Measurements from ENCODE around the gene PI16. TPM values are rescaled to one million over a fixed set of nuclear protein-coding genes. Genes with fewer than 3 reads are reported as not detected.
A peak's percentile ranks its signal among the peaks of the same experiment; 100 is the strongest.

Gene PI16
- total RNA-seq, 6 experiments from 2014 or later, result not detected

DNA sequence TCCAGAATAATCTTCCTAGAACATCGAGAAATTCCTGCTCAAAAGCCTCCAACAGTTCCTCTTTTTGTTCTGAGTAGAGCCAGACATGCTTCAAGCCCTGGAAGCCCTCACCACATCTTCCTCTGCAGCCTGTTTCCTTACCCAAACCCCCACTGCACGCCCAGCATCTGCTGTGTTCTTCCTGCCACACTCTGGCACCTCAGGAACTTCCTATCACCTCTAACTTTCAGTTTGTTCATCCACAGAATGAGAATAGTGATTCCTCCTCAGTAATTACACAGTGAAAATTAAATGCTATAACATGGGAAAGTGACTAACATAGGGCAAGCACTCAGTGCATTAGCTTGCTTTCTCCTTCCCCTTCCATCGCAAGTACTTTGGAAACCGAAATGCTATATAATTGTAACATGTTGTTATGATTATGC is 42.5 kb upstream of the PI16 start:
- Mint-ChIP-seq H3K4me3 (peak overlapping the region; percentile 75; the same call in 1 of the 2 replicates), H3K36me3 (ENCODE audit: low read depth) (peaks cover 32% of the 10 kb centered on the region)

GRCh38 chr6:36912586-36912985 is 42.0 kb upstream of the PI16 start:
- peak; percentile 9; the same call in 1 of the 2 replicates for TF ChIP-seq CTCF (IDR thresholded peaks at IDR 0.05)
- peaks cover 30% of the 10 kb centered on the region for H3K36me3 Mint-ChIP-seq (ENCODE audit: low read depth)
- H3K4me1 Mint-ChIP-seq (ENCODE audit: low read depth), result peaks cover 58% of the 10 kb centered on the region
- peak overlapping the region; percentile 64 for H3K27ac Mint-ChIP-seq
- H3K9me3 Mint-ChIP-seq, result no peaks in the 10 kb centered on the region
- H3K27me3 Mint-ChIP-seq (ENCODE audit: insufficient read depth), result no peaks in the 10 kb centered on the region; the same call in 1 of the 2 replicates
- DNase-seq, result peak; percentile 90
- peak overlapping the region; percentile 75 for H3K4me3 Mint-ChIP-seq

More for the DNA sequence above, 42.5 kb upstream of the PI16 start:
- TF ChIP-seq CTCF (IDR thresholded peaks at IDR 0.05), result no peak
- H3K9me3 Mint-ChIP-seq, result no peaks in the 10 kb centered on the region
- no peak for DNase-seq
- H3K4me1 Mint-ChIP-seq (ENCODE audit: low read depth), result peaks cover 58% of the 10 kb centered on the region
- no peaks in the 10 kb centered on the region; the same call in 1 of the 2 replicates for H3K27me3 Mint-ChIP-seq (ENCODE audit: insufficient read depth)
- peak overlapping the region; percentile 64 for H3K27ac Mint-ChIP-seq

- H3K27ac Mint-ChIP-seq, result peak overlapping the region; percentile 64
- peaks cover 58% of the 10 kb centered on the region for H3K4me1 Mint-ChIP-seq (ENCODE audit: low read depth)
- DNase-seq, result no peak
- peak overlapping the region; percentile 75 for H3K4me3 Mint-ChIP-seq
- H3K27me3 Mint-ChIP-seq (ENCODE audit: insufficient read depth), result no peaks in the 10 kb centered on the region; the same call in 1 of the 2 replicates
- H3K36me3 Mint-ChIP-seq (ENCODE audit: low read depth), result peaks cover 26% of the 10 kb centered on the region
- no peak for TF ChIP-seq CTCF (IDR thresholded peaks at IDR 0.05)
- H3K9me3 Mint-ChIP-seq, result no peaks in the 10 kb centered on the region
Measured at GRCh38 chr6:36913082-36913481, 41.5 kb upstream of the PI16 start.

DNA sequence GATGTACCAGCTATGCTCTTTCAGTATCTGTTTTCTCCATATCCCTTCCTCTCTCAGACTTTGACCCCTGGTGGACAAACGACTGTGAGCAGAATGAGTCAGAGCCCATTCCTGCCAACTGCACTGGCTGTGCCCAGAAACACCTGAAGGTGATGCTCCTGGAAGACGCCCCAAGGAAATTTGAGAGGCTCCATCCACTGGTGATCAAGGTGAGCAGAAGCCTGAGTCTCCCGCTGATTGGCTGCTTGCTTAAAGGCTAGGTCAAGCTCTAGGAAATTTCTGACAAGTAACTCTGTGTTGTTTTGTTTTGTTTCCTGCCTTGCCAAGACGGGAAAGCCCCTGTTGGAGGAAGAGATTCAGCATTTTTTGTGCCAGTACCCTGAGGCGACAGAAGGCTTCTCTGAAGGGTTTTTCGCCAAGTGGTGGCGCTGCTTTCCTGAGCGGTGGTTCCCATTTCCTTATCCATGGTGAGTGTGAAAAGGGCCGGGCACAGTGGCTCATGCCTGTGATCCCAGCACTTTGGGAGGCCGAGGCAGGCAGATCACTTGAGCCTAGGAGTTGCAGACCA is 40.2 kb upstream of the PI16 start:
- H3K4me1 Mint-ChIP-seq (ENCODE audit: low read depth), result peaks cover 69% of the 10 kb centered on the region
- peak; percentile 53 for DNase-seq
- peaks cover 23% of the 10 kb centered on the region for H3K36me3 Mint-ChIP-seq (ENCODE audit: low read depth)
- no peaks in the 10 kb centered on the region; the same call in 1 of the 2 replicates for H3K27me3 Mint-ChIP-seq (ENCODE audit: insufficient read depth)
- no peak overlapping the region for H3K4me3 Mint-ChIP-seq
- TF ChIP-seq CTCF (IDR thresholded peaks at IDR 0.05), result peak; percentile 73
- no peaks in the 10 kb centered on the region for H3K9me3 Mint-ChIP-seq
- no peak overlapping the region; the same call in 1 of the 2 replicates for H3K27ac Mint-ChIP-seq

DNA sequence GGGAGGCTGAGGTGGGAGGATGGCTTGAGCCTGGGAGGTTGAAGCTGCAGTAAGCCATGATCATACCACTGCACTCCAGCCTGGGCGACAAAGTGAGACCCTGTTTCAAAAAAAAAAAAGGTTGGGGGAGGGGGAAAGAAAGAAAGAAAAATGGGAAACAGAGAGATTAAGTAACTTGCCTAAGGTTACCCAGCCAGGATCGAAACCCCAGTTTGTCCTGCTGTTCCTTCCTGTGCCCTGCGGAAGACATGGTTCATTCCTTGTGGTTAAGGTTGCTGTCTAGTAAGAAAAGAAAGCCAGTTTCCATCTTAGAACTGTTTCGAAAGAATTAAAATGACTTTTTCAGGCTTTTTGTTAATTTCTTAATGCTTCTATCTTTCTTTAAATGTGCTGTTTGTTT is 38.9 kb upstream of the PI16 start:
- Mint-ChIP-seq H3K36me3 (ENCODE audit: low read depth) (peaks cover 30% of the 10 kb centered on the region), H3K4me1 (ENCODE audit: low read depth) (peaks cover 77% of the 10 kb centered on the region), H3K4me3 (no peak overlapping the region)

More for the DNA sequence above, 38.9 kb upstream of the PI16 start:
- DNase-seq, result no peak
- H3K9me3 Mint-ChIP-seq, result no peaks in the 10 kb centered on the region
- H3K27ac Mint-ChIP-seq, result no peak overlapping the region
- no peak for TF ChIP-seq CTCF (IDR thresholded peaks at IDR 0.05)
- no peaks in the 10 kb centered on the region; the same call in 1 of the 2 replicates for H3K27me3 Mint-ChIP-seq (ENCODE audit: insufficient read depth)

Data from HFFc6 (cell line).